GM23338 (cell line): ENCODE data around the gene RAC2. TPM values are rescaled to one million over a fixed set of nuclear protein-coding genes. Genes with fewer than 3 reads are reported as not detected.

Source experiments
- ATAC-seq: fragments of 200-7000 bp; cut with Tn5 transposase; 3 replicates; pipeline ENCODE4 v1.9.1; 2020
- DNase-seq: peaks from one replicate; pipeline ENCODE4 v3.0.0-alpha.2; 2015; ENCODE audit warnings: low spot score
- H2AFZ ChIP-seq: fragments of 200-600 bp; sonication (generic); 2 replicates; pipeline ENCODE4 v1.8.0; 2016; ENCODE audit warnings: antibody characterized with exemption, mild to moderate bottlenecking, moderate library complexity
- H3F3A ChIP-seq: fragments of 200-600 bp; sonication (generic); replicated peaks from 2 replicates; pipeline ENCODE4 v1.8.0; 2017; ENCODE audit warnings: antibody characterized with exemption, mixed run types, low read depth
- H3K27ac ChIP-seq: fragments of 200-600 bp; sonication (generic); 2 replicates; pipeline ENCODE4 v1.6.1; 2016; ENCODE audit warnings: low read depth
- H3K27me3 ChIP-seq: fragments of 200-600 bp; sonication (generic); 2 replicates; pipeline ENCODE4 v1.8.0; 2016; ENCODE audit warnings: mild to moderate bottlenecking, mixed run types, moderate library complexity; ENCODE audit not compliant: insufficient read depth
- H3K36me3 ChIP-seq: fragments of 200-600 bp; sonication (generic); 2 replicates; pipeline ENCODE4 v1.8.0; 2016; ENCODE audit warnings: mild to moderate bottlenecking; ENCODE audit not compliant: insufficient read depth
- H3K4me1 ChIP-seq: fragments of 200-600 bp; sonication (generic); 2 replicates; pipeline ENCODE4 v1.8.0; 2016; ENCODE audit warnings: mild to moderate bottlenecking, moderate library complexity; ENCODE audit not compliant: insufficient read depth
- H3K4me2 ChIP-seq: fragments of 200-600 bp; sonication (generic); 2 replicates; pipeline ENCODE4 v1.7.1; 2017; ENCODE audit warnings: mixed run types
- H3K4me3 ChIP-seq: fragments of 200-600 bp; sonication (generic); 2 replicates; pipeline ENCODE4 v1.6.1; 2016; ENCODE audit warnings: mixed run types
- H3K79me2 ChIP-seq: fragments of 200-600 bp; sonication (generic); replicated peaks from 2 replicates; pipeline ENCODE4 v1.8.0; 2017; ENCODE audit warnings: mild to moderate bottlenecking; ENCODE audit not compliant: insufficient read depth
- H3K9me2 ChIP-seq: fragments of 200-600 bp; sonication (generic); 2 replicates; pipeline ENCODE4 v1.8.0; 2017; ENCODE audit not compliant: insufficient read depth
- H4K20me1 ChIP-seq: fragments of 200-600 bp; sonication (generic); replicated peaks from 2 replicates; pipeline ENCODE4 v1.8.0; 2017; ENCODE audit warnings: mild to moderate bottlenecking; ENCODE audit not compliant: insufficient read depth
- H3K27ac Mint-ChIP-seq: 2 replicates; pipeline ENCODE4 v1.8.0; 2020; ENCODE audit warnings: inconsistent platforms, mild to moderate bottlenecking, moderate library complexity, mixed read lengths
- H3K27me3 Mint-ChIP-seq: 3 replicates; pipeline ENCODE4 v1.8.0; 2022; ENCODE audit warnings: low read depth, mild to moderate bottlenecking, moderate library complexity, mixed read lengths, inconsistent platforms; ENCODE audit not compliant: insufficient read depth, poor library complexity
- H3K36me3 Mint-ChIP-seq: 3 replicates; pipeline ENCODE4 v1.8.0; 2021; ENCODE audit warnings: low read depth, mild to moderate bottlenecking, inconsistent platforms, moderate library complexity, mixed read lengths
- H3K4me1 Mint-ChIP-seq: 3 replicates; pipeline ENCODE4 v1.8.0; 2020; ENCODE audit warnings: mild to moderate bottlenecking, inconsistent platforms, mixed read lengths
- H3K4me3 Mint-ChIP-seq: 3 replicates; pipeline ENCODE4 v1.8.0; 2021; ENCODE audit warnings: moderate library complexity, mild to moderate bottlenecking, inconsistent platforms, mixed read lengths
- H3K9me3 Mint-ChIP-seq: 3 replicates; pipeline ENCODE4 v1.8.0; 2020; ENCODE audit warnings: moderate library complexity, mild to moderate bottlenecking, inconsistent platforms, mixed read lengths
- CREB1 ChIP-seq: fragments of 250-450 bp; sonication (Bioruptor Pico); IDR thresholded peaks from 2 replicates; pipeline ENCODE4 v1.5.0; 2020; ENCODE audit warnings: low read depth, mild to moderate bottlenecking, moderate library complexity
- EZH2 ChIP-seq: fragments of 200-600 bp; sonication (generic); IDR thresholded peaks from one replicate; pipeline ENCODE4 v1.8.0; 2017; ENCODE audit warnings: antibody characterized with exemption, mild to moderate bottlenecking, low read depth; ENCODE audit not compliant: unreplicated experiment
- EZH2phosphoT487 ChIP-seq: fragments of 200-600 bp; sonication (generic); IDR thresholded peaks from one replicate; pipeline ENCODE4 v1.8.1; 2018; ENCODE audit warnings: antibody characterized with exemption; ENCODE audit not compliant: unreplicated experiment
- JUNB ChIP-seq: IDR thresholded peaks from one replicate; pipeline ENCODE4 v1.6.1; 2016; ENCODE audit warnings: antibody characterized with exemption; ENCODE audit not compliant: unreplicated experiment
- NANOG ChIP-seq: IDR thresholded peaks from 2 replicates; pipeline ENCODE4 v1.6.1; 2016; ENCODE audit warnings: antibody characterized with exemption, borderline replicate concordance
- POLR2AphosphoS5 ChIP-seq: IDR thresholded peaks from 2 replicates; pipeline ENCODE4 v1.6.1; 2016; ENCODE audit warnings: antibody characterized with exemption, low read depth
- STAT1 ChIP-seq: IDR thresholded peaks from one replicate; pipeline ENCODE4 v1.6.1; 2016; ENCODE audit warnings: antibody characterized with exemption; ENCODE audit not compliant: unreplicated experiment
- ZNF114 ChIP-seq: fragments of 250-450 bp; sonication (Bioruptor Pico); IDR thresholded peaks from 2 replicates; pipeline ENCODE4 v1.5.0; 2020; ENCODE audit warnings: mild to moderate bottlenecking, moderate library complexity
- ZNF331 ChIP-seq: fragments of 250-450 bp; sonication (Bioruptor Pico); IDR thresholded peaks from 2 replicates; pipeline ENCODE4 v1.5.0; 2020; ENCODE audit warnings: low read depth, mild to moderate bottlenecking, moderate library complexity
- polyA plus RNA-seq: library from polyadenylated mRNA; unstranded; fragments of >200 nt; fragmentation: Nextera tagmentation; extraction: Ambion mirVana; gene quantifications from 2 replicates; pipeline ENCODE4 v1.2.1, GENCODE V29; 2016
- total RNA-seq: library from RNA; depleted of rRNA; stranded (reverse); fragments of >200 nt; shearing (Covaris generic); gene quantifications from 2 replicates; pipeline ENCODE4 v1.2.3, GENCODE V29; 2014
- TF ChIP-seq, protein P1 (sequence below): IDR thresholded peaks from 2 replicates; pipeline ENCODE4 v1.6.1; 2016; ENCODE audit warnings: antibody characterized with exemption
- TF ChIP-seq, protein P2 (sequence below): IDR thresholded peaks from one replicate; pipeline ENCODE4 v1.6.1; 2018; ENCODE audit warnings: antibody characterized with exemption; ENCODE audit not compliant: unreplicated experiment
- TF ChIP-seq, protein P3 (sequence below): fragments of 250-450 bp; sonication (Bioruptor Pico); IDR thresholded peaks from 2 replicates; pipeline ENCODE4 v1.5.0; 2020; ENCODE audit warnings: mild to moderate bottlenecking, moderate library complexity
- TF ChIP-seq, protein P4 (sequence below), 2 experiments: fragments of 200-600 bp in 1 of 2; sonication (generic) in 1 of 2; conservative IDR thresholded peaks; 2 replicates each; pipeline versions ENCODE4 v1.5.1 to v1.6.1; 2016 to 2017; ENCODE audit warnings: antibody characterized with exemption in 2 of 2, low read depth in 2 of 2, mild to moderate bottlenecking in 2 of 2, moderate library complexity in 1 of 2

The RAC2 gene
- total and polyA plus RNA-seq, 2 experiments from 2014 or later, result 2.4 to 2.7 TPM

DNA sequence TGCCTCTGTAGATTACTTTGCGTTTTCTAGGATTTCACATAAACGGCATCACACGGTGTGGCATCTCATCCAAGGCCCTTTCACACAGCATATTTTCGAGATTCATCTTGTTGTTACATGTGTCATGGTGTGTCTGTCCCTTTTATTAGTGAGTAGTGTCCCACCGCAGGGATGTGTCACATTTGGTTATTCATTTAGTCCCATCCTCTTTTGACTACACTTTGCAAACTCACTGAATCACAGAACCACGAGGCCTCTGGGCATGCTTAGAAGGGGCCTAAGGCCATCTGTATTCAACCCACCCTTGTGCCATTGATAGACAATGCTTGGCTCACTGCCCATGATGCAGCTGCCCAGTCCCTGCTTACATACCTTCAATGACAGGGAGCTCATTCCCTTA is 4.2 kb upstream of the RAC2 start:
- no peak overlapping the region for H3K27ac Mint-ChIP-seq
- H3K9me3 Mint-ChIP-seq, result no peaks in the 10 kb centered on the region
- no peaks in the 10 kb centered on the region for H3K36me3 Mint-ChIP-seq
- peaks cover 5% of the 10 kb centered on the region for H3K27me3 Mint-ChIP-seq
- Histone ChIP-seq H3K27ac (no peak overlapping the region), H3K4me1 (no peaks in the 10 kb centered on the region), H3K79me2 (no peaks in the 10 kb centered on the region), H3K9me2 (no peaks in the 10 kb centered on the region), H3K36me3 (no peaks in the 10 kb centered on the region), H4K20me1 (no peaks in the 10 kb centered on the region), H3K4me3 (no peak overlapping the region), H3K27me3 (no peaks in the 10 kb centered on the region), H3K4me2 (no peak overlapping the region), H2AFZ (no peak overlapping the region), H3F3A (no peaks in the 10 kb centered on the region)
- DNase-seq (no peak), ATAC-seq (no peak)
- H3K4me1 Mint-ChIP-seq, result peaks cover 21% of the 10 kb centered on the region
- no peak overlapping the region for H3K4me3 Mint-ChIP-seq
- TF ChIP-seq, protein P1, sequence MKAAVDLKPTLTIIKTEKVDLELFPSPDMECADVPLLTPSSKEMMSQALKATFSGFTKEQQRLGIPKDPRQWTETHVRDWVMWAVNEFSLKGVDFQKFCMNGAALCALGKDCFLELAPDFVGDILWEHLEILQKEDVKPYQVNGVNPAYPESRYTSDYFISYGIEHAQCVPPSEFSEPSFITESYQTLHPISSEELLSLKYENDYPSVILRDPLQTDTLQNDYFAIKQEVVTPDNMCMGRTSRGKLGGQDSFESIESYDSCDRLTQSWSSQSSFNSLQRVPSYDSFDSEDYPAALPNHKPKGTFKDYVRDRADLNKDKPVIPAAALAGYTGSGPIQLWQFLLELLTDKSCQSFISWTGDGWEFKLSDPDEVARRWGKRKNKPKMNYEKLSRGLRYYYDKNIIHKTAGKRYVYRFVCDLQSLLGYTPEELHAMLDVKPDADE, result no peak
- TF ChIP-seq EZH2 (no peak), EZH2phosphoT487 (no peak), STAT1 (no peak), POLR2AphosphoS5 (no peak), ZNF114 (CRISPR knock-in tag) (no peak), ZNF331 (CRISPR knock-in tag) (no peak), CREB1 (no peak), NANOG (no peak), JUNB (no peak)
- TF ChIP-seq, protein P2, sequence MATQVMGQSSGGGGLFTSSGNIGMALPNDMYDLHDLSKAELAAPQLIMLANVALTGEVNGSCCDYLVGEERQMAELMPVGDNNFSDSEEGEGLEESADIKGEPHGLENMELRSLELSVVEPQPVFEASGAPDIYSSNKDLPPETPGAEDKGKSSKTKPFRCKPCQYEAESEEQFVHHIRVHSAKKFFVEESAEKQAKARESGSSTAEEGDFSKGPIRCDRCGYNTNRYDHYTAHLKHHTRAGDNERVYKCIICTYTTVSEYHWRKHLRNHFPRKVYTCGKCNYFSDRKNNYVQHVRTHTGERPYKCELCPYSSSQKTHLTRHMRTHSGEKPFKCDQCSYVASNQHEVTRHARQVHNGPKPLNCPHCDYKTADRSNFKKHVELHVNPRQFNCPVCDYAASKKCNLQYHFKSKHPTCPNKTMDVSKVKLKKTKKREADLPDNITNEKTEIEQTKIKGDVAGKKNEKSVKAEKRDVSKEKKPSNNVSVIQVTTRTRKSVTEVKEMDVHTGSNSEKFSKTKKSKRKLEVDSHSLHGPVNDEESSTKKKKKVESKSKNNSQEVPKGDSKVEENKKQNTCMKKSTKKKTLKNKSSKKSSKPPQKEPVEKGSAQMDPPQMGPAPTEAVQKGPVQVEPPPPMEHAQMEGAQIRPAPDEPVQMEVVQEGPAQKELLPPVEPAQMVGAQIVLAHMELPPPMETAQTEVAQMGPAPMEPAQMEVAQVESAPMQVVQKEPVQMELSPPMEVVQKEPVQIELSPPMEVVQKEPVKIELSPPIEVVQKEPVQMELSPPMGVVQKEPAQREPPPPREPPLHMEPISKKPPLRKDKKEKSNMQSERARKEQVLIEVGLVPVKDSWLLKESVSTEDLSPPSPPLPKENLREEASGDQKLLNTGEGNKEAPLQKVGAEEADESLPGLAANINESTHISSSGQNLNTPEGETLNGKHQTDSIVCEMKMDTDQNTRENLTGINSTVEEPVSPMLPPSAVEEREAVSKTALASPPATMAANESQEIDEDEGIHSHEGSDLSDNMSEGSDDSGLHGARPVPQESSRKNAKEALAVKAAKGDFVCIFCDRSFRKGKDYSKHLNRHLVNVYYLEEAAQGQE, result no peak
- TF ChIP-seq, protein P3, sequence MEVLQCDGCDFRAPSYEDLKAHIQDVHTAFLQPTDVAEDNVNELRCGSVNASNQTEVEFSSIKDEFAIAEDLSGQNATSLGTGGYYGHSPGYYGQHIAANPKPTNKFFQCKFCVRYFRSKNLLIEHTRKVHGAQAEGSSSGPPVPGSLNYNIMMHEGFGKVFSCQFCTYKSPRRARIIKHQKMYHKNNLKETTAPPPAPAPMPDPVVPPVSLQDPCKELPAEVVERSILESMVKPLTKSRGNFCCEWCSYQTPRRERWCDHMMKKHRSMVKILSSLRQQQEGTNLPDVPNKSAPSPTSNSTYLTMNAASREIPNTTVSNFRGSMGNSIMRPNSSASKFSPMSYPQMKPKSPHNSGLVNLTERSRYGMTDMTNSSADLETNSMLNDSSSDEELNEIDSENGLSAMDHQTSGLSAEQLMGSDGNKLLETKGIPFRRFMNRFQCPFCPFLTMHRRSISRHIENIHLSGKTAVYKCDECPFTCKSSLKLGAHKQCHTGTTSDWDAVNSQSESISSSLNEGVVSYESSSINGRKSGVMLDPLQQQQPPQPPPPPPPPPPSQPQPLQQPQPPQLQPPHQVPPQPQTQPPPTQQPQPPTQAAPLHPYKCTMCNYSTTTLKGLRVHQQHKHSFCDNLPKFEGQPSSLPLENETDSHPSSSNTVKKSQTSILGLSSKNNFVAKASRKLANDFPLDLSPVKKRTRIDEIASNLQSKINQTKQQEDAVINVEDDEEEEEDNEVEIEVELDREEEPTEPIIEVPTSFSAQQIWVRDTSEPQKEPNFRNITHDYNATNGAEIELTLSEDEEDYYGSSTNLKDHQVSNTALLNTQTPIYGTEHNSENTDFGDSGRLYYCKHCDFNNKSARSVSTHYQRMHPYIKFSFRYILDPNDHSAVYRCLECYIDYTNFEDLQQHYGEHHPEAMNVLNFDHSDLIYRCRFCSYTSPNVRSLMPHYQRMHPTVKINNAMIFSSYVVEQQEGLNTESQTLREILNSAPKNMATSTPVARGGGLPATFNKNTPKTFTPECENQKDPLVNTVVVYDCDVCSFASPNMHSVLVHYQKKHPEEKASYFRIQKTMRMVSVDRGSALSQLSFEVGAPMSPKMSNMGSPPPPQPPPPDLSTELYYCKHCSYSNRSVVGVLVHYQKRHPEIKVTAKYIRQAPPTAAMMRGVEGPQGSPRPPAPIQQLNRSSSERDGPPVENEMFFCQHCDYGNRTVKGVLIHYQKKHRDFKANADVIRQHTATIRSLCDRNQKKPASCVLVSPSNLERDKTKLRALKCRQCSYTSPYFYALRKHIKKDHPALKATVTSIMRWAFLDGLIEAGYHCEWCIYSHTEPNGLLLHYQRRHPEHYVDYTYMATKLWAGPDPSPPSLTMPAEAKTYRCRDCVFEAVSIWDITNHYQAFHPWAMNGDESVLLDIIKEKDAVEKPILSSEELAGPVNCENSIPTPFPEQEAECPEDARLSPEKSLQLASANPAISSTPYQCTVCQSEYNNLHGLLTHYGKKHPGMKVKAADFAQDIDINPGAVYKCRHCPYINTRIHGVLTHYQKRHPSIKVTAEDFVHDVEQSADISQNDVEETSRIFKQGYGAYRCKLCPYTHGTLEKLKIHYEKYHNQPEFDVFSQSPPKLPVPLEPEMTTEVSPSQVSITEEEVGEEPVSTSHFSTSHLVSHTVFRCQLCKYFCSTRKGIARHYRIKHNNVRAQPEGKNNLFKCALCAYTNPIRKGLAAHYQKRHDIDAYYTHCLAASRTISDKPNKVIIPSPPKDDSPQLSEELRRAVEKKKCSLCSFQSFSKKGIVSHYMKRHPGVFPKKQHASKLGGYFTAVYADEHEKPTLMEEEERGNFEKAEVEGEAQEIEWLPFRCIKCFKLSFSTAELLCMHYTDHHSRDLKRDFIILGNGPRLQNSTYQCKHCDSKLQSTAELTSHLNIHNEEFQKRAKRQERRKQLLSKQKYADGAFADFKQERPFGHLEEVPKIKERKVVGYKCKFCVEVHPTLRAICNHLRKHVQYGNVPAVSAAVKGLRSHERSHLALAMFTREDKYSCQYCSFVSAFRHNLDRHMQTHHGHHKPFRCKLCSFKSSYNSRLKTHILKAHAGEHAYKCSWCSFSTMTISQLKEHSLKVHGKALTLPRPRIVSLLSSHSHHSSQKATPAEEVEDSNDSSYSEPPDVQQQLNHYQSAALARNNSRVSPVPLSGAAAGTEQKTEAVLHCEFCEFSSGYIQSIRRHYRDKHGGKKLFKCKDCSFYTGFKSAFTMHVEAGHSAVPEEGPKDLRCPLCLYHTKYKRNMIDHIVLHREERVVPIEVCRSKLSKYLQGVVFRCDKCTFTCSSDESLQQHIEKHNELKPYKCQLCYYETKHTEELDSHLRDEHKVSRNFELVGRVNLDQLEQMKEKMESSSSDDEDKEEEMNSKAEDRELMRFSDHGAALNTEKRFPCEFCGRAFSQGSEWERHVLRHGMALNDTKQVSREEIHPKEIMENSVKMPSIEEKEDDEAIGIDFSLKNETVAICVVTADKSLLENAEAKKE (CRISPR knock-in tag), result no peak
- TF ChIP-seq, protein P4, sequence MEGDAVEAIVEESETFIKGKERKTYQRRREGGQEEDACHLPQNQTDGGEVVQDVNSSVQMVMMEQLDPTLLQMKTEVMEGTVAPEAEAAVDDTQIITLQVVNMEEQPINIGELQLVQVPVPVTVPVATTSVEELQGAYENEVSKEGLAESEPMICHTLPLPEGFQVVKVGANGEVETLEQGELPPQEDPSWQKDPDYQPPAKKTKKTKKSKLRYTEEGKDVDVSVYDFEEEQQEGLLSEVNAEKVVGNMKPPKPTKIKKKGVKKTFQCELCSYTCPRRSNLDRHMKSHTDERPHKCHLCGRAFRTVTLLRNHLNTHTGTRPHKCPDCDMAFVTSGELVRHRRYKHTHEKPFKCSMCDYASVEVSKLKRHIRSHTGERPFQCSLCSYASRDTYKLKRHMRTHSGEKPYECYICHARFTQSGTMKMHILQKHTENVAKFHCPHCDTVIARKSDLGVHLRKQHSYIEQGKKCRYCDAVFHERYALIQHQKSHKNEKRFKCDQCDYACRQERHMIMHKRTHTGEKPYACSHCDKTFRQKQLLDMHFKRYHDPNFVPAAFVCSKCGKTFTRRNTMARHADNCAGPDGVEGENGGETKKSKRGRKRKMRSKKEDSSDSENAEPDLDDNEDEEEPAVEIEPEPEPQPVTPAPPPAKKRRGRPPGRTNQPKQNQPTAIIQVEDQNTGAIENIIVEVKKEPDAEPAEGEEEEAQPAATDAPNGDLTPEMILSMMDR (conservative IDR thresholded peaks at IDR 0.05; ENCODE audit: low read depth in 2 of 2), result no peak
